OCI-LY1 (cell line): ENCODE measurements around the gene WDFY2.

ENCODE experiments used
- H2AFZ ChIP-seq: fragments of 200-600 bp; sonication (generic), shearing (Covaris generic); 2 replicates; pipeline ENCODE4 v1.6.0; 2014; ENCODE audit warnings: antibody characterized with exemption, mild to moderate bottlenecking, low read length
- H3F3A ChIP-seq: fragments of 200-600 bp; sonication (generic), shearing (Covaris generic); 2 replicates; pipeline ENCODE4 v1.6.0; 2014; ENCODE audit warnings: mild to moderate bottlenecking, antibody characterized with exemption, low read length, moderate library complexity; ENCODE audit not compliant: insufficient read depth
- H3K27ac ChIP-seq: fragments of 200-600 bp; sonication (generic); 2 replicates; pipeline ENCODE4 v1.5.1; 2014; ENCODE audit warnings: low read length, mixed run types, mild to moderate bottlenecking, low read depth; ENCODE audit not compliant: poor library complexity, severe bottlenecking
- H3K27me3 ChIP-seq: fragments of 200-600 bp; sonication (generic); 2 replicates; pipeline ENCODE4 v1.6.0; 2014; ENCODE audit warnings: antibody characterized with exemption, mild to moderate bottlenecking, low read length, moderate library complexity; ENCODE audit not compliant: insufficient read depth
- H3K36me3 ChIP-seq: fragments of 200-600 bp; sonication (generic); 2 replicates; pipeline ENCODE4 v1.6.1; 2014; ENCODE audit warnings: mild to moderate bottlenecking, antibody characterized with exemption, low read length, moderate library complexity, mixed read lengths; ENCODE audit not compliant: insufficient read depth
- H3K4me1 ChIP-seq: fragments of 200-600 bp; sonication (generic); 2 replicates; pipeline ENCODE4 v1.5.1; 2014; ENCODE audit warnings: mild to moderate bottlenecking, low read length, moderate library complexity; ENCODE audit not compliant: insufficient read depth, severe bottlenecking
- H3K4me2 ChIP-seq: fragments of 200-600 bp; sonication (generic), shearing (Covaris generic); 2 replicates; pipeline ENCODE4 v1.6.1; 2014; ENCODE audit warnings: low read length
- H3K4me3 ChIP-seq: fragments of 200-600 bp; sonication (generic); 2 replicates; pipeline ENCODE4 v1.5.1; 2014; ENCODE audit warnings: low read length, low read depth, mild to moderate bottlenecking, mixed read lengths; ENCODE audit not compliant: poor library complexity, severe bottlenecking
- H3K79me2 ChIP-seq: fragments of 200-600 bp; shearing (Covaris generic); 2 replicates; pipeline ENCODE4 v1.6.1; 2016; ENCODE audit warnings: mixed run types, low read length, mixed read lengths; ENCODE audit not compliant: insufficient read depth
- H3K9ac ChIP-seq: fragments of 200-600 bp; sonication (generic), shearing (Covaris generic); 2 replicates; pipeline ENCODE4 v1.6.1; 2014; ENCODE audit warnings: mild to moderate bottlenecking, low read length, mixed read lengths
- H3K9me2 ChIP-seq: fragments of 200-600 bp; sonication (generic), shearing (Covaris generic); 2 replicates; pipeline ENCODE4 v1.6.1; 2014; ENCODE audit warnings: low read depth, mild to moderate bottlenecking, low read length, mixed read lengths
- H3K9me3 ChIP-seq: fragments of 200-600 bp; shearing (Covaris generic); 2 replicates; pipeline ENCODE4 v1.6.1; 2014; ENCODE audit warnings: low read length, mixed read lengths
- H4K20me1 ChIP-seq: fragments of 200-600 bp; sonication (generic), shearing (Covaris generic); 2 replicates; pipeline ENCODE4 v1.6.0; 2016; ENCODE audit warnings: mild to moderate bottlenecking, low read length; ENCODE audit not compliant: insufficient read depth
- EZH2 ChIP-seq: fragments of 200-600 bp; sonication (generic), shearing (Covaris generic); IDR thresholded peaks from 2 replicates; pipeline ENCODE4 v1.8.0; 2017; ENCODE audit warnings: borderline replicate concordance, mixed run types, mild to moderate bottlenecking, antibody characterized with exemption, low read length, moderate library complexity, mixed read lengths
- TF ChIP-seq, protein P1 (sequence below): fragments of 200-600 bp; sonication (generic), shearing (Covaris generic); IDR thresholded peaks from 2 replicates; pipeline ENCODE4 v1.5.1; 2017; ENCODE audit warnings: mild to moderate bottlenecking, antibody characterized with exemption, low read length, moderate library complexity, mixed read lengths

WDFY2 gene

DNA sequence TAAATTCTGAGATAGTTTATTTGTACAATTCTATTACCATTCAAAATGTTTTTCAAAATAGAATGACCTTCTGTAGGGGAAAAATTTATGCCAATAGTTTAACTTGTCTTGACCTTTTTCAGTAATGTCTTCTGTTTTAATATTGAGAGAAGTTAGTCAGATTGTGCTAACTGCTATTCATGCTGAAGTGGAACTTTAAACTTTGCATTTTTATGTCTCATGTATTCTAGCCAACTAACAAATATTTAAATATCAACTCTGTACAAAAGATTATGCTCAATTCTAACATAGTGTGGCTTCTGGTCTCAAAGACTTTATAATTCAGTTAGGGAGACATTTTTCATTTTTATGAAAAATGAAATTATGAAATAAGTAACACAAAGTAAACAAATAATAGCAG lies 94.2 kb downstream of the WDFY2 start:
- no peaks in the 10 kb centered on the region for H3K9me2 ChIP-seq
- H3K4me1 ChIP-seq = no peaks in the 10 kb centered on the region
- TF ChIP-seq, protein P1, sequence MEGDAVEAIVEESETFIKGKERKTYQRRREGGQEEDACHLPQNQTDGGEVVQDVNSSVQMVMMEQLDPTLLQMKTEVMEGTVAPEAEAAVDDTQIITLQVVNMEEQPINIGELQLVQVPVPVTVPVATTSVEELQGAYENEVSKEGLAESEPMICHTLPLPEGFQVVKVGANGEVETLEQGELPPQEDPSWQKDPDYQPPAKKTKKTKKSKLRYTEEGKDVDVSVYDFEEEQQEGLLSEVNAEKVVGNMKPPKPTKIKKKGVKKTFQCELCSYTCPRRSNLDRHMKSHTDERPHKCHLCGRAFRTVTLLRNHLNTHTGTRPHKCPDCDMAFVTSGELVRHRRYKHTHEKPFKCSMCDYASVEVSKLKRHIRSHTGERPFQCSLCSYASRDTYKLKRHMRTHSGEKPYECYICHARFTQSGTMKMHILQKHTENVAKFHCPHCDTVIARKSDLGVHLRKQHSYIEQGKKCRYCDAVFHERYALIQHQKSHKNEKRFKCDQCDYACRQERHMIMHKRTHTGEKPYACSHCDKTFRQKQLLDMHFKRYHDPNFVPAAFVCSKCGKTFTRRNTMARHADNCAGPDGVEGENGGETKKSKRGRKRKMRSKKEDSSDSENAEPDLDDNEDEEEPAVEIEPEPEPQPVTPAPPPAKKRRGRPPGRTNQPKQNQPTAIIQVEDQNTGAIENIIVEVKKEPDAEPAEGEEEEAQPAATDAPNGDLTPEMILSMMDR = no peak
- no peak for TF ChIP-seq EZH2
- no peaks in the 10 kb centered on the region for H3K9me3 ChIP-seq
- H3K27ac ChIP-seq = no peak overlapping the region
- no peaks in the 10 kb centered on the region for H3K27me3 ChIP-seq
- H3K79me2 ChIP-seq = no peaks in the 10 kb centered on the region
- no peak overlapping the region for H2AFZ ChIP-seq
- no peak overlapping the region for H3K4me2 ChIP-seq
- no peaks in the 10 kb centered on the region for H3F3A ChIP-seq
- no peak overlapping the region for H3K9ac ChIP-seq
- no peak overlapping the region for H3K4me3 ChIP-seq
- no peaks in the 10 kb centered on the region for H3K36me3 ChIP-seq
- no peaks in the 10 kb centered on the region for H4K20me1 ChIP-seq

DNA sequence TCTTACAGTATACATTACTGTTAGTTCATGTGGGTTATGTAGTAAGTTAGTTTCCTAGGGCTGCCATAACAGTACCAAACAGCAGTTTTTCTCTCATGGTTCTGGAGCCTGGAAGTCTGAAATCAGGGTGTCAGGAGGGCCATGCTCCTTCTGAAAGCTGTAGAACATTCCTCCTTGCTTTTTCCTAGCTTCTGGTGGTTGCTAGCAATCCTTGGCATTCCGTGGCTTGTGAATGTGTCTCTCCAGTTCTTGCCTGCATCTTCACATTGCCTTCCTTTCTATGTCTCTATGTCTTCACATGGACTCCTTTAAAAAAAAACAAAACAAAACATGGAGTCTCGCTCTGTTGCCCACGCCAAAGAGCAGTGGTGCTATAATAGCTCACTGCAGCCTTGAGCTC lies 95.4 kb downstream of the WDFY2 start:
- Histone ChIP-seq H3K27ac (no peak overlapping the region), H3K4me2 (no peak overlapping the region), H3F3A (no peaks in the 10 kb centered on the region), H3K9me2 (no peaks in the 10 kb centered on the region), H3K9me3 (no peaks in the 10 kb centered on the region), H3K27me3 (no peaks in the 10 kb centered on the region), H3K4me3 (no peak overlapping the region), H3K9ac (no peak overlapping the region), H2AFZ (no peak overlapping the region), H3K4me1 (no peaks in the 10 kb centered on the region), H4K20me1 (no peaks in the 10 kb centered on the region), H3K36me3 (no peaks in the 10 kb centered on the region), H3K79me2 (no peaks in the 10 kb centered on the region)
- TF ChIP-seq, protein P1 = no peak
- no peak for TF ChIP-seq EZH2

DNA sequence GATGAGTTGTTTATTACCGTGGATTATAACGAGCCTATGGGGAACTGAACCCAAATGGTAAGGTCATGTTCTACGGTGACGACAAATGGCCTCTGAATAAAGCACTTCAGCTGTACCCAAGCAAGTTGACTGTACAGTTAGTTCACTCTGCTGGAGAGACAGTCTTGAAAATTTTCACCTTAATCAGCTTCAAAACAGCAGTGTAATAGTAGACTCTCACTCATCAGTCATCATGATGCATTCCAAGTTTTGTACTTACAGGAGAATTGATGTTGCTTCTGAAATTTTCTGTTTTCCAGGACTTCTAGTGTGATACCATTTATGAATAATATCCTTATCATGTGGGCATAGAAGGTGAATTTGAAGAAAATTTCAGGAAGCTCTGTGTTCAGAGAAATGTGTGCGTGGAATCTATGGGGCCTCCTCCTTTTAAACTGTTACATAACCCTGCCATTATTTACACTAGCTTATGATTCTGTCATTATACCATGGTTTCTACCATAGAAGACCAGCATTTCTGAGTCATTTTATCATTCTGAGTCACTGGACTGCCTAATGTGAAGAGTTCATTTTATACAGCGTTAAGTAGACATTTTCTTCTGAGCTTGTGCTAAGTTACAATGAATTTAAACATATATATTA lies 96.9 kb downstream of the WDFY2 start:
- no peak overlapping the region for H3K9ac ChIP-seq
- no peak overlapping the region for H3K4me3 ChIP-seq
- no peaks in the 10 kb centered on the region for H3K9me3 ChIP-seq
- no peaks in the 10 kb centered on the region for H3K4me1 ChIP-seq
- H4K20me1 ChIP-seq = no peaks in the 10 kb centered on the region
- no peak overlapping the region for H3K27ac ChIP-seq
- H3F3A ChIP-seq = no peaks in the 10 kb centered on the region; the same call in 1 of the 2 replicates
- no peaks in the 10 kb centered on the region for H3K27me3 ChIP-seq
- no peak overlapping the region for H2AFZ ChIP-seq
- H3K36me3 ChIP-seq = no peaks in the 10 kb centered on the region
- no peaks in the 10 kb centered on the region for H3K9me2 ChIP-seq
- no peak for TF ChIP-seq EZH2
- H3K79me2 ChIP-seq = no peaks in the 10 kb centered on the region
- H3K4me2 ChIP-seq = no peak overlapping the region

DNA sequence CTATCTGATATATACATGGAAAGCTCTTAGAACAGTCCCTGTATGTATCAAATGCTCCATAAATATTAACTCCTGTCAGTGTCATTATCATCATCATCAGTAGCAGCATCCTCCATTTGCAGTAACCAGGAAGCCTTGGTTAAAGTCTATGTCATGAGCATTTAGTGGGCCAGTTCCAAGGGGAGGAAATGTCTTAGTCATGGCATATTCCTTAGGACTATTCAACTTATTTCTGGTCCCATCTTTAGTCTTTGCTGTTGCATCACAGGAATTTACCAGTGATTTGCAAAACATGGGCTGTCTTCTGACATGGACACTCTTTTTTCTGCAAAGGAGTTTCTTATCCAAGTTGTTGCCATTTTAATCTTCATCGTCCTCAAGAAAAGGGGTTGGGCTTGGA lies 98.4 kb downstream of the WDFY2 start:
- Histone ChIP-seq H3K4me3 (no peak overlapping the region), H3K79me2 (no peaks in the 10 kb centered on the region), H3K9me3 (no peaks in the 10 kb centered on the region), H4K20me1 (no peaks in the 10 kb centered on the region), H3K27me3 (no peaks in the 10 kb centered on the region), H3K27ac (no peak overlapping the region), H2AFZ (no peak overlapping the region), H3K4me2 (no peak overlapping the region), H3K36me3 (no peaks in the 10 kb centered on the region), H3K9me2 (no peaks in the 10 kb centered on the region), H3K9ac (no peak overlapping the region), H3F3A (no peaks in the 10 kb centered on the region; the same call in 1 of the 2 replicates), H3K4me1 (no peaks in the 10 kb centered on the region)
- TF ChIP-seq, protein P1 = no peak
- no peak for TF ChIP-seq EZH2
